Liver (tissue), 9 donors: ENCODE results near the gene MAVS. TPM values are rescaled to one million over a fixed set of nuclear protein-coding genes. Genes with fewer than 3 reads are reported as not detected.

Experiments used
- DNase-seq: peaks from one replicate; pipeline ENCODE4 v3.0.0-alpha.2; 2017; ENCODE audit warnings: low spot score
- H3K27ac ChIP-seq, 2 donors: one replicate each; pipeline ENCODE4 v1.7.0; 2013; ENCODE audit warnings: inconsistent platforms in 2 of 2, low read length in 2 of 2, control low read depth in 1 of 2, low read depth in 1 of 2, mild to moderate bottlenecking in 1 of 2
- H3K27me3 ChIP-seq, 4 donors: one replicate each; pipeline versions ENCODE4 v1.6.1 to v1.7.0; 2013; ENCODE audit warnings: low read length in 3 of 4, inconsistent platforms in 1 of 4, mild to moderate bottlenecking in 1 of 4, moderate library complexity in 1 of 4; ENCODE audit not compliant: control insufficient read depth in 4 of 4, insufficient read depth in 4 of 4
- H3K36me3 ChIP-seq, 4 donors: one replicate each; pipeline versions ENCODE4 v1.6.1 to v1.7.0; 2013; ENCODE audit warnings: low read length in 3 of 4, mild to moderate bottlenecking in 3 of 4, low read depth in 1 of 4, moderate library complexity in 1 of 4; ENCODE audit not compliant: control insufficient read depth in 4 of 4, insufficient read depth in 3 of 4
- H3K4me1 ChIP-seq, 4 donors: one replicate each; pipeline versions ENCODE4 v1.6.1 to v1.7.0; 2013; ENCODE audit warnings: low read length in 3 of 4, mild to moderate bottlenecking in 3 of 4, moderate library complexity in 1 of 4; ENCODE audit not compliant: control insufficient read depth in 4 of 4, insufficient read depth in 4 of 4
- H3K4me3 ChIP-seq, 3 donors: one replicate each; pipeline versions ENCODE4 v1.6.1 to v1.7.0; 2013; ENCODE audit warnings: low read length in 3 of 3, control low read depth in 1 of 3, low read depth in 1 of 3, mild to moderate bottlenecking in 1 of 3
- H3K9ac ChIP-seq, 2 donors: one replicate each; pipeline ENCODE4 v1.7.0; 2013; ENCODE audit warnings: low read length in 2 of 2, mild to moderate bottlenecking in 2 of 2, moderate library complexity in 2 of 2, control low read depth in 1 of 2, low read depth in 1 of 2
- H3K9me3 ChIP-seq, 4 donors: one replicate each; pipeline versions ENCODE4 v1.6.1 to v1.7.0; 2013; ENCODE audit warnings: low read length in 3 of 4; ENCODE audit not compliant: control insufficient read depth in 4 of 4
- ATF3 ChIP-seq: IDR thresholded peaks from 2 replicates; pipeline ENCODE4 v1.6.1; 2016; ENCODE audit warnings: antibody characterized with exemption
- CTCF ChIP-seq: fragments of 150-350 bp; IDR thresholded peaks from 2 replicates; pipeline ENCODE4 v1.5.1; 2017; ENCODE audit warnings: improper control_type of control experiment, low read depth, low read length; ENCODE audit not compliant: missing input control
- EGR1 ChIP-seq, 2 donors: IDR thresholded peaks; 2 replicates each; pipeline ENCODE4 v1.6.1; 2016 to 2018; ENCODE audit warnings: antibody characterized with exemption in 2 of 2, low read depth in 2 of 2
- FOXA1 ChIP-seq: IDR thresholded peaks from 2 replicates; pipeline ENCODE4 v1.6.1; 2016; ENCODE audit warnings: antibody characterized with exemption
- FOXA2 ChIP-seq: IDR thresholded peaks from 2 replicates; pipeline ENCODE4 v1.6.1; 2016; ENCODE audit warnings: antibody characterized with exemption
- GABPA ChIP-seq, 2 donors: IDR thresholded peaks in 1 of 2; conservative IDR thresholded peaks in 1 of 2; 2 replicates each; pipeline ENCODE4 v1.6.1; 2016; ENCODE audit warnings: antibody characterized with exemption in 2 of 2, mild to moderate bottlenecking in 1 of 2, moderate library complexity in 1 of 2
- HNF4A ChIP-seq, 2 donors: conservative IDR thresholded peaks; 2 replicates each; pipeline ENCODE4 v1.6.1; 2016; ENCODE audit warnings: antibody characterized with exemption in 2 of 2, mild to moderate bottlenecking in 2 of 2
- HNF4G ChIP-seq: IDR thresholded peaks from 2 replicates; pipeline ENCODE4 v1.6.1; 2016; ENCODE audit warnings: antibody characterized with exemption
- JUND ChIP-seq, 2 donors: IDR thresholded peaks; 2 replicates each; pipeline ENCODE4 v1.6.1; 2016; ENCODE audit warnings: antibody characterized with exemption in 2 of 2
- MAX ChIP-seq: IDR thresholded peaks from 2 replicates; pipeline ENCODE4 v1.6.1; 2016; ENCODE audit warnings: antibody characterized with exemption
- NR2F2 ChIP-seq: IDR thresholded peaks from 2 replicates; pipeline ENCODE4 v1.6.1; 2016; ENCODE audit warnings: antibody characterized with exemption
- RAD21 ChIP-seq, 2 donors: IDR thresholded peaks; 2 replicates each; pipeline ENCODE4 v1.6.1; 2016; ENCODE audit warnings: antibody characterized with exemption in 2 of 2, mild to moderate bottlenecking in 2 of 2
- REST ChIP-seq: IDR thresholded peaks from 2 replicates; pipeline ENCODE4 v1.6.1; 2016; ENCODE audit warnings: antibody characterized with exemption, mild to moderate bottlenecking
- RXRA ChIP-seq, 2 donors: IDR thresholded peaks; 2 replicates each; pipeline ENCODE4 v1.6.1; 2017 to 2018; ENCODE audit warnings: antibody characterized with exemption in 2 of 2, mild to moderate bottlenecking in 1 of 2
- SP1 ChIP-seq: IDR thresholded peaks from 2 replicates; pipeline ENCODE4 v1.6.1; 2018; ENCODE audit warnings: antibody characterized with exemption, mild to moderate bottlenecking
- TAF1 ChIP-seq: conservative IDR thresholded peaks from 2 replicates; pipeline ENCODE4 v1.6.1; 2016; ENCODE audit warnings: antibody characterized with exemption, mild to moderate bottlenecking
- YY1 ChIP-seq: IDR thresholded peaks from 2 replicates; pipeline ENCODE4 v1.6.1; 2016; ENCODE audit warnings: antibody characterized with exemption, mild to moderate bottlenecking
- ZBTB33 ChIP-seq: IDR thresholded peaks from 2 replicates; pipeline ENCODE4 v1.6.1; 2016; ENCODE audit warnings: antibody characterized with exemption
- WGBS: extraction: QIAGEN DNeasy Blood & Tissue Kit; methylation state at CpG from one replicate; pipeline ENCODE4 v1.1.7; 2013; 5-methylcytosine and 5-hydroxymethylcytosine counted together
- polyA plus RNA-seq, 2 donors: library from polyadenylated mRNA; stranded (reverse) in 1 of 2; unstranded in 1 of 2; fragments of 200-250 nt in 1 of 2; fragments of >200 nt in 1 of 2; fragmentation: Nextera tagmentation in 1 of 2; extraction: Ambion mirVana in 1 of 2; gene quantifications; one replicate each; pipeline versions ENCODE4 v1.2.1 to v1.2.3, GENCODE V29; 2013 to 2015
- total RNA-seq, 2 donors: library from RNA; depleted of rRNA; stranded (reverse); fragments of >200 nt; gene quantifications; one replicate each; pipeline ENCODE4 v1.2.3, GENCODE V29; 2014
- donor health status: healthy.
- donor health status: healthy.
- donor health status: healthy.
- donor health status: healthy.
- donor health status: healthy.

MAVS gene
- total and polyA plus RNA-seq, 4 donors, result 4.7 to 20.9 (median 11.9) TPM

GRCh38 chr20:3915691-3916090, 69.1 kb downstream of the MAVS start:
- Histone ChIP-seq H3K9ac (no peak overlapping the region), H3K27ac (no peak overlapping the region), H3K4me1 (no peaks in the 10 kb centered on the region), H3K27me3 (no peaks in the 10 kb centered on the region), H3K4me3 (no peak overlapping the region), H3K9me3 (no peaks in the 10 kb centered on the region), H3K36me3 (peaks cover 15 to 54% (median 36%) of the 10 kb centered on the region in 4 donors)
- no peak for TF ChIP-seq ZBTB33
- no peak for TF ChIP-seq HNF4G
- TF ChIP-seq SP1, result no peak
- DNase-seq, result no peak
- WGBS, result 87% methylated on average over 2 of the region's 2 CpGs

GRCh38 chr20:3916364-3916763, 69.7 kb downstream of the MAVS start:
- H3K9ac ChIP-seq, result no peak overlapping the region
- DNase-seq, result no peak
- WGBS, result 79% methylated on average over 2 of the region's 2 CpGs
- H3K4me1 ChIP-seq, result no peaks in the 10 kb centered on the region
- H3K9me3 ChIP-seq, result no peaks in the 10 kb centered on the region
- TF ChIP-seq REST, result no peak
- TF ChIP-seq SP1, result no peak
- no peak for TF ChIP-seq RXRA (IDR thresholded peaks at IDR 0.05)
- no peak for TF ChIP-seq GABPA (IDR thresholded peaks at IDR 0.05 in 1 of 2, conservative IDR thresholded peaks at IDR 0.05 in 1 of 2)
- TF ChIP-seq ATF3, result no peak
- no peak for TF ChIP-seq JUND (IDR thresholded peaks at IDR 0.05)
- no peak for TF ChIP-seq TAF1
- TF ChIP-seq MAX, result no peak
- TF ChIP-seq ZBTB33, result no peak
- no peak for TF ChIP-seq EGR1 (IDR thresholded peaks at IDR 0.05; ENCODE audit: low read depth in 2 of 2)
- no peak for TF ChIP-seq FOXA1
- TF ChIP-seq RAD21 (IDR thresholded peaks at IDR 0.05), result no peak
- no peak for TF ChIP-seq YY1
- TF ChIP-seq FOXA2, result no peak
- no peak for TF ChIP-seq NR2F2
- no peak for TF ChIP-seq CTCF
- no peak for TF ChIP-seq HNF4G
- no peak for TF ChIP-seq HNF4A (conservative IDR thresholded peaks at IDR 0.05)
- no peaks in the 10 kb centered on the region for H3K27me3 ChIP-seq
- no peak overlapping the region for H3K27ac ChIP-seq
- no peak overlapping the region for H3K4me3 ChIP-seq
- peaks cover 13 to 51% (median 33%) of the 10 kb centered on the region in 4 donors for H3K36me3 ChIP-seq
